BLaER1 (cell line): ENCODE results near the gene H1-8.

ENCODE experiments used
- H3K27ac ChIP-seq: shearing (Covaris generic); formaldehyde crosslinking; 2 replicates; pipeline ENCODE4 v1.8.1; 2022
- H3K27me3 ChIP-seq: shearing (Covaris generic); formaldehyde crosslinking; 2 replicates; pipeline ENCODE4 v1.8.1; 2022
- H3K36me3 ChIP-seq: shearing (Covaris generic); formaldehyde crosslinking; 2 replicates; pipeline ENCODE4 v1.8.1; 2022
- H3K4me1 ChIP-seq: shearing (Covaris generic); formaldehyde crosslinking; 2 replicates; pipeline ENCODE4 v1.8.1; 2022
- H3K4me2 ChIP-seq: shearing (Covaris generic); formaldehyde crosslinking; 2 replicates; pipeline ENCODE4 v1.8.1; 2022
- H3K4me3 ChIP-seq: shearing (Covaris generic); formaldehyde crosslinking; 2 replicates; pipeline ENCODE4 v1.8.1; 2022
- H3K9ac ChIP-seq: shearing (Covaris generic); formaldehyde crosslinking; 2 replicates; pipeline ENCODE4 v1.8.1; 2022
- H3K9me3 ChIP-seq: shearing (Covaris generic); formaldehyde crosslinking; 2 replicates; pipeline ENCODE4 v1.8.1; 2022
- H4K20me1 ChIP-seq: shearing (Covaris generic); formaldehyde crosslinking; 2 replicates; pipeline ENCODE4 v1.8.1; 2022
- Cebpa-rat ChIP-seq: shearing (Covaris generic); IDR thresholded peaks from 2 replicates; pipeline ENCODE4 v1.8.1; 2022

The H1-8 gene

GRCh38 chr3:129522953-129523352 is 20.0 kb upstream of the H1-8 start:
- peaks cover 24% of the 10 kb centered on the region for H3K4me1 ChIP-seq
- TF ChIP-seq Cebpa-rat, result no peak

DNA sequence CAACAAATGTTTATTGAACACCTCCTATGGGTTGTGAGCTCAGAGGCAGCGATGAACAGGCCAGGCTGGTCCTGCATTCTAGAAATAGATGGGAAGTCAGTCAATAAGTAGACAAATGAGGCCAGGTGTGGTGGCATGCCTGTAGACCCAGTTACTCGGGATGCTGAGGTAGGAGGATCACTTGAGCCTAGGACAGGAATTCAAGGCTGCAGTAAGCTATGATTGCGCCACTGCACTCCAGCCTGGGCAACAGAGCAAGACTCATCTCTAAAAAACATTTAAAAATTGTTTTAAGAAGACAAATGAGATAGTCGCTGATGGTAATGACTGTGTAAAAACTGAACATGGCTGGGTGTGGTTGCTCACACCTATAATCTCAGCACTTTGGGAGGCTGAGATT is 18.9 kb upstream of the H1-8 start:
- Histone ChIP-seq H3K27ac (no peak overlapping the region), H3K4me1 (peaks cover 21% of the 10 kb centered on the region), H3K4me2 (no peak overlapping the region), H3K36me3 (peaks cover 6% of the 10 kb centered on the region; the same call in 1 of the 2 replicates), H4K20me1 (no peaks in the 10 kb centered on the region), H3K4me3 (no peak overlapping the region), H3K9me3 (no peaks in the 10 kb centered on the region), H3K9ac (no peak overlapping the region), H3K27me3 (no peaks in the 10 kb centered on the region)
- no peak for TF ChIP-seq Cebpa-rat

More at GRCh38 chr3:129522953-129523352, 20.0 kb upstream of the H1-8 start:
- no peaks in the 10 kb centered on the region for H3K27me3 ChIP-seq
- no peaks in the 10 kb centered on the region for H3K9me3 ChIP-seq
- H3K9ac ChIP-seq, result no peak overlapping the region
- H3K4me3 ChIP-seq, result no peak overlapping the region
- H3K27ac ChIP-seq, result no peak overlapping the region
- peak overlapping the region; percentile 36; the same call in 1 of the 2 replicates for H3K4me2 ChIP-seq
- peaks cover 16% of the 10 kb centered on the region; the same call in 1 of the 2 replicates for H3K36me3 ChIP-seq
- no peaks in the 10 kb centered on the region for H4K20me1 ChIP-seq

- H3K4me3 ChIP-seq, result no peak overlapping the region
- H3K27ac ChIP-seq, result no peak overlapping the region
- no peaks in the 10 kb centered on the region for H4K20me1 ChIP-seq
- no peaks in the 10 kb centered on the region for H3K36me3 ChIP-seq
- no peak for TF ChIP-seq Cebpa-rat
- H3K27me3 ChIP-seq, result no peaks in the 10 kb centered on the region
- no peak overlapping the region for H3K9ac ChIP-seq
- H3K4me1 ChIP-seq, result peaks cover 15% of the 10 kb centered on the region
- H3K4me2 ChIP-seq, result no peak overlapping the region
- H3K9me3 ChIP-seq, result no peaks in the 10 kb centered on the region
Measured at GRCh38 chr3:129525341-129525968, 17.5 kb upstream of the H1-8 start.

DNA sequence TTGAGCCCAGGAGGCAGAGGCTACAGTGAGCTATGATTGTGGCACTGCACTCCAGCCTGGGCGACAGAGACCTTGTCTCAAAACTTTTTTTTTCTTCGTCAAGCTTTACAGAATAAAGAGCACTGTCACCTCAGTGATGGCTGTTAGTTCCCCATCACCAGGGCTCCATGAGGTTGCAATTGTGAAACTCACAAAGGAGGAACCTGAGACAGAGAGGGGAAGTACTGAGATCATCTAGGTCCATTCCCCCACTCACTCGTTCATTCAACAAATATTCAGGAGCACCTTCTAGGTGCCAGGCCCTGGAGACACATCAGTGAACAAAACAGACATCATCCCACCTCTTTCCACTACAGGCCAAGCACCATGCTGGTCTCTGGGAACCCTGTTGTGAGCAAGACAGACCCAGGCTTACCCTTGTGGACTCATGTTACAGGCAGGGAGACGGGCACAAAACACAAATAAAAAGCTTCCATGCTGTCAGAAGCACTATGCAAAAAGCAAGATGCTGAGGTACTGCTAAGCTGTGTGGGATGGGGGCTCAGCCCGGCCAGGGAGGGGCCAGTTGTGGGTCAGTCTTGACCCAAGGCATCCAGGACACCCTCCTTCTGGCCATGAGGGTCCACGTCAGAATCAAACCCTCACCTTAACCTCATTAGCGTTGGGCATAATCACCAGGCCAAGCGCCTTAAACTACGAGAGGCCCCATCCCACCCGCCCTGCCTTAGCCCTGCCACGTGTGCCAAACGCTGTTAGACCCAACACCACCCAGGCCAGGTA is 16.7 kb upstream of the H1-8 start:
- Histone ChIP-seq H3K4me1 (peaks cover 15% of the 10 kb centered on the region), H3K9me3 (no peaks in the 10 kb centered on the region), H3K9ac (no peak overlapping the region), H3K27me3 (no peaks in the 10 kb centered on the region), H3K4me3 (no peak overlapping the region), H3K4me2 (no peak overlapping the region), H3K36me3 (no peaks in the 10 kb centered on the region), H4K20me1 (no peaks in the 10 kb centered on the region), H3K27ac (no peak overlapping the region)
- TF ChIP-seq Cebpa-rat, result no peak

DNA sequence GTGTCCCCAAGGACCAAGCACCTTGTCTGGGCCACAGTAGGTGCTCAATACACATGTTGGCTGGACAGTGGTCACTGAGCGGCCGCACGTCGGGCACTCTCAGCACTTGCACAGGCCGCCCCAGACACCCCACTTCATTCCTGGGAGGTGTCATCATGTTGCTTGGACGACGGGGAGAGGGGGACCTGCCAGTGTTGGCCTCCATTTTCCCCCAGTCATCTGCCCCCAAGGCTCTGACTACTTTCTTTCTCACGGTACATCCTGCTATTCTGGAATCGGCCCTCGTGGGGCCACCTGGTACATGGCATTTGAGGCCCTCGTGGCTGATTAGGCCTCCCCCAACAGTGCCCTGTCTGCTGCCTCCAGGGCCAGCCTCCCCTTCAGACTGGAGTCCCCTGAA is 15.7 kb upstream of the H1-8 start:
- Histone ChIP-seq H3K36me3 (no peaks in the 10 kb centered on the region), H3K27ac (no peak overlapping the region), H3K4me1 (peaks cover 15% of the 10 kb centered on the region), H3K4me3 (no peak overlapping the region), H4K20me1 (no peaks in the 10 kb centered on the region), H3K9ac (no peak overlapping the region), H3K4me2 (no peak overlapping the region), H3K27me3 (no peaks in the 10 kb centered on the region), H3K9me3 (no peaks in the 10 kb centered on the region)
- no peak for TF ChIP-seq Cebpa-rat

DNA sequence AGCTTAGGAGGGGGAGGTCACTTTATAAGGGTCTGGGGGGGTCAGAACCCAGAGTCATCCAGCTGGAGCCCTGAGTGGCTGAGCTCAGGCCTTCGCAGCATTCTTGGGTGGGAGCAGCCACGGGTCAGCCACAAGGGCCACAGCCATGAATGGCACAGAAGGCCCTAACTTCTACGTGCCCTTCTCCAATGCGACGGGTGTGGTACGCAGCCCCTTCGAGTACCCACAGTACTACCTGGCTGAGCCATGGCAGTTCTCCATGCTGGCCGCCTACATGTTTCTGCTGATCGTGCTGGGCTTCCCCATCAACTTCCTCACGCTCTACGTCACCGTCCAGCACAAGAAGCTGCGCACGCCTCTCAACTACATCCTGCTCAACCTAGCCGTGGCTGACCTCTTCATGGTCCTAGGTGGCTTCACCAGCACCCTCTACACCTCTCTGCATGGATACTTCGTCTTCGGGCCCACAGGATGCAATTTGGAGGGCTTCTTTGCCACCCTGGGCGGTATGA is 14.3 kb upstream of the H1-8 start, which contains the start of gene RHO:
Gene RHO, plus strand, starts transcription at position 51 of the 512 bp plus-strand sequence. Its CDS starts 95 bp downstream, at position 146.
- peaks cover 8% of the 10 kb centered on the region for H3K4me1 ChIP-seq
- no peaks in the 10 kb centered on the region for H4K20me1 ChIP-seq
- H3K9me3 ChIP-seq, result no peaks in the 10 kb centered on the region
- H3K27ac ChIP-seq, result no peak within 1 kb of the TSS
- no peak within 1 kb of the TSS for H3K4me2 ChIP-seq
- H3K36me3 ChIP-seq, result no peaks in the 10 kb centered on the region
- TF ChIP-seq Cebpa-rat, result no peak
- no peak within 1 kb of the TSS for H3K4me3 ChIP-seq
- no peak within 1 kb of the TSS for H3K9ac ChIP-seq
- no peaks in the 10 kb centered on the region for H3K27me3 ChIP-seq

- TF ChIP-seq Cebpa-rat, result no peak
- no peak overlapping the region for H3K4me3 ChIP-seq
- H3K4me1 ChIP-seq, result peaks cover 10% of the 10 kb centered on the region; the same call in 1 of the 2 replicates
- no peaks in the 10 kb centered on the region for H4K20me1 ChIP-seq
- H3K4me2 ChIP-seq, result no peak overlapping the region
- no peak overlapping the region for H3K9ac ChIP-seq
- H3K27me3 ChIP-seq, result no peaks in the 10 kb centered on the region
- no peak overlapping the region for H3K27ac ChIP-seq
- H3K36me3 ChIP-seq, result no peaks in the 10 kb centered on the region
- no peaks in the 10 kb centered on the region for H3K9me3 ChIP-seq
Measured at GRCh38 chr3:129529436-129530210, 13.4 kb upstream of the H1-8 start.

DNA sequence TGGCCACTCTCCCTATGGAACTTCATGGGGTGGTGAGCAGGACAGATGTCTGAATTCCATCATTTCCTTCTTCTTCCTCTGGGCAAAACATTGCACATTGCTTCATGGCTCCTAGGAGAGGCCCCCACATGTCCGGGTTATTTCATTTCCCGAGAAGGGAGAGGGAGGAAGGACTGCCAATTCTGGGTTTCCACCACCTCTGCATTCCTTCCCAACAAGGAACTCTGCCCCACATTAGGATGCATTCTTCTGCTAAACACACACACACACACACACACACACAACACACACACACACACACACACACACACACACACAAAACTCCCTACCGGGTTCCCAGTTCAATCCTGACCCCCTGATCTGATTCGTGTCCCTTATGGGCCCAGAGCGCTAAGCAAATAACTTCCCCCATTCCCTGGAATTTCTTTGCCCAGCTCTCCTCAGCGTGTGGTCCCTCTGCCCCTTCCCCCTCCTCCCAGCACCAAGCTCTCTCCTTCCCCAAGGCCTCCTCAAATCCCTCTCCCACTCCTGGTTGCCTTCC is 12.7 kb upstream of the H1-8 start:
- Histone ChIP-seq H3K36me3 (no peaks in the 10 kb centered on the region), H3K4me1 (peaks cover 12% of the 10 kb centered on the region; the same call in 1 of the 2 replicates), H3K4me2 (no peak overlapping the region), H3K27me3 (no peaks in the 10 kb centered on the region), H3K9me3 (no peaks in the 10 kb centered on the region), H3K9ac (no peak overlapping the region), H4K20me1 (no peaks in the 10 kb centered on the region), H3K4me3 (no peak overlapping the region), H3K27ac (no peak overlapping the region)
- no peak for TF ChIP-seq Cebpa-rat

GRCh38 chr3:129530821-129531220 is 12.2 kb upstream of the H1-8 start:
- no peaks in the 10 kb centered on the region for H3K27me3 ChIP-seq
- no peak for TF ChIP-seq Cebpa-rat
- no peaks in the 10 kb centered on the region for H3K9me3 ChIP-seq
- H3K4me3 ChIP-seq, result no peak overlapping the region
- H3K36me3 ChIP-seq, result no peaks in the 10 kb centered on the region
- no peaks in the 10 kb centered on the region for H4K20me1 ChIP-seq
- H3K27ac ChIP-seq, result no peak overlapping the region
- no peak overlapping the region for H3K9ac ChIP-seq
- peaks cover 11% of the 10 kb centered on the region; the same call in 1 of the 2 replicates for H3K4me1 ChIP-seq
- no peak overlapping the region for H3K4me2 ChIP-seq
